ENCODE data around the gene FBXL20.

GRCh38 chr17:39351508-39351907, 49.9 kb downstream of the FBXL20 start:
- no peak for TF ChIP-seq CTCF (IDR thresholded peaks at IDR 0.05)
- no peak for TF ChIP-seq POLR2A (IDR thresholded peaks at IDR 0.05)

Measured in Peyer's patch (tissue), 4 donors.